ENCODE results near the gene IL4.
A peak's percentile ranks its signal among the peaks of the same experiment; 100 is the strongest.
"Not testable (repeated sequence)": the region's sequence is repeated elsewhere in the genome, so short reads cannot be mapped to it uniquely, and the experiment has no call there.

Gene IL4

DNA sequence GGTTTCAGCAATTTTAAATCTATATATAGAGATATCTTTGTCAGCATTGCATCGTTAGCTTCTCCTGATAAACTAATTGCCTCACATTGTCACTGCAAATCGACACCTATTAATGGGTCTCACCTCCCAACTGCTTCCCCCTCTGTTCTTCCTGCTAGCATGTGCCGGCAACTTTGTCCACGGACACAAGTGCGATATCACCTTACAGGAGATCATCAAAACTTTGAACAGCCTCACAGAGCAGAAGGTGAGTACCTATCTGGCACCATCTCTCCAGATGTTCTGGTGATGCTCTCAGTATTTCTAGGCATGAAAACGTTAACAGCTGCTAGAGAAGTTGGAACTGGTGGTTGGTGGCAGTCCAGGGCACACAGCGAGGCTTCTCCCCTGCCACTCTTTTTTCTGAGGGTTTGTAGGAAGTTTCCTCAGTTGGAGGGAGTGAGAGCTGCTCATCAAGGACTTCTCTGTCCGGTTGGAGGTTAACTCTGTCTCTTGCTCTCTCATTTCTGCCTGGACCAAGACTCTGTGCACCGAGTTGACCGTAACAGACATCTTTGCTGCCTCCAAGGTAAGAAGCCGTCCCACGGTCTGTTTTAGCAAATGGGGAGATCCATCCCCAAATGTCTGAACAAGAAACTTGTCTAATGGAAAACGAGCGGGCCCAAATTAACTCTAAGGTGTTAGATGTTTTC, at the start of gene IL4:
Gene IL4 (plus strand): TSS at position 51 of the 692 bp plus-strand sequence. CDS start 62 bp downstream, at position 113.
- DNase-seq: no peak

GRCh38 chr5:132627470-132627869, 46.3 kb upstream of the IL4 start:
- DNase-seq: no peak

GRCh38 chr5:132628814-132629213, 45.0 kb upstream of the IL4 start:
- no peak for DNase-seq

DNA sequence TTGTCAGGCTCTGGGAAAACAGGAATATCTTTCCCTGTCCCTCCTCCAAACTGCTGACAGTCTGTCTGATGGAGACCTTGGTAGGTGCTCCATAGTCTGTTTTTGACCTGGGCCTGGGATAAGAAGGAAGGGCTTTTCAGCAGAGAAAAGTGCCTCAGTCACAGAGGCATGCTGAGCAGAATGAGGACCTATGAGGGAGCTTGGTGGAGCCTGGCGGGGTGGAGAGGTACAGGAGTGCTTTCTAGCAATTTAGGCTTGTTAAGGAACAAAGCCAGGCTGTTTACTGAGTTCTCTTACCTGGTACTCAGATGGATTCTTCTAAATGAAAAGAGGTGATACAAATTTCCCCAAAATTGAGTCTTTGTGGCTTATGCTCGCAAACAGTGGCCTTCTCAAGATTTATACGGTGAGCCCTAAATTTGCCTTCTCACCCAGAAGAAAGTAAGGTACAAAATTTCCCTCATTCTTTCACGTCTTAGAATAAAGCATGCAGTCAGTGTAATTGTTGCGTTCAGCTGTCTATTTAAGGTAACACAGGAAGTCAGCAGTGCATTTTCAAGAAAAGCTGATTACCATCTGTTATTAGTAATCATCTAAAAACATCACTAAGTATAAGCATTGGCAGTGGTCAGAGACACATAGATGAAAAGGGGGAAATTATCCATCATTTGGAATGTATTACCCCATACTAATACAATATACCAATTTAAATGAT, 44.4 kb upstream of the IL4 start:
- DNase-seq: no peak

GRCh38 chr5:132633587-132633986, 40.2 kb upstream of the IL4 start:
- DNase-seq: not testable (repeated sequence)

GRCh38 chr5:132635873-132636272, 37.9 kb upstream of the IL4 start:
- no peak for DNase-seq

- DNase-seq: no peak
These were observed 36.5 kb upstream of the IL4 start for GRCh38 chr5:132637241-132637640.

GRCh38 chr5:132639706-132640130, 34.1 kb upstream of the IL4 start:
- DNase-seq: peak; percentile 65

- no peak for DNase-seq
These were observed 33.2 kb upstream of the IL4 start for GRCh38 chr5:132640613-132641012.

- peak; percentile 61 for DNase-seq
These were observed 32.5 kb upstream of the IL4 start for GRCh38 chr5:132641241-132641723.

- no peak for DNase-seq
These were observed 31.9 kb upstream of the IL4 start for GRCh38 chr5:132641841-132642240.

DNA sequence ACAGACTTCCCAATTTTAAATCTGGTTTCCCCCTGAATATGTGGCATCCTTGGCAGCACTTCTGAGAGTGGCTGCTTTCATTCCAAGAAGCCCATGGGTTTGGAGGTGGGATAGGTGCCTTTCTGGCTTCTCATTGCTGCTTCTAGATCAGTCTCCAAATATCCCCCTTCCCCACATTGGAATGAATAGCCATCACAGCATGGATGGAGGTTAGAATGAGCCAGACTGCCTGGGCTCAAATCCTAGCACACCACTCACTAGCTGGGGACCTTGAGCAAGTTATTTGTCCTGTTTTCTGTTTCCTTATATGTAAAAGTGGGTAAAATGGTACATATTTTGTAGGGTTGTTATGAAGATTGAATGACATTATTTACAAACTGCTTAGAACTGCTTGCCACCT, 29.6 kb upstream of the IL4 start:
- no peak for DNase-seq

DNA sequence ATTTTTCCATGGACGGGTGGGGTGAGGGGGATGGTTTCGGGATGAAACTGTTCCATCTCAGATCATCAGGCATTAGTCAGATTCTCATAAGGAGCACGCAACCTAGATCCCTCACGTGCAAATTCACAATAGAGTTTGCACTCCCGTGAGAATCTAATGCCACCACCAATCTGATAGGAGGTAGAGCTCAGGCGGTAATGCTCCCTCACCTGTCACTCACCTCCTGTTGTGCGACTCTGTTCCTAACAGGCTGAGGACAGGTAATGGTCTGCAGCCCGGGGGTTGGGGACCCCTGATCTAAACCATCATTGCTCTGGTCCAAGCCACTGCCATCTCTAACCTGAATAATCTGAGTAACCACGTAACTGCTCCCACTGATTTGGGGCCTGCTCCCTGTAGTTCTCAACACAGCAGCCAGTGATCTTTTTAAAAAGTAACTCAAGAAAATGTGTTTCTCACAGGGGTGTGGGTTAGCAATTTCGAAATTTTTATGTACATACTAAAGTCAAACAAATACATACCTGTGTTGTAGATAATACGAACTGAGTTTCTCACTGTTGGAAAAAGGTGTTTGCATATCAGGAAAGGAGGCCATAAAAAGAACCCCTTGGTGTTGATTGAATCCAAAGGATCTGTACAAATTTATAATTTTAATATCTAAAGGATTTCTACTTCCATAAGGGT, 27.1 kb upstream of the IL4 start:
- DNase-seq: no peak

DNA sequence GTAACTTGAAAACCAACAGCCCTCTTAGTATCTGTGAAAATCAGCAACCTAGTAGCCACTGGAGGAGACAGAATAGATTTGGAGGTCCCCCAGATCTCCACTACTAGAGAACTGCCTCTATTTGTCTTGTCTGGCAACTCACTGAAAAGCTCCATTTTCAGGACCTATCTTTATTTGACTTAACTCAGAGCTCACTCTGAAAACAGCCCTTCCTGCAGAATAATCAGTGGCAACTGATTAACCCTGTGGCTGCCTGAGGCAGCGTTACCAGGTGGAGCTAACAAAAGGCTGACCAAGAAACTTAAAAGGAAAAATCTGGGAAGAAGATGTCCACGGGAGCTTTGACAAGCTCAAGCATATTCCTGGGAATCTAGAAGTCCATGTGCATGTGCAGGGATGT, 26.3 kb upstream of the IL4 start:
- no peak for DNase-seq

DNA sequence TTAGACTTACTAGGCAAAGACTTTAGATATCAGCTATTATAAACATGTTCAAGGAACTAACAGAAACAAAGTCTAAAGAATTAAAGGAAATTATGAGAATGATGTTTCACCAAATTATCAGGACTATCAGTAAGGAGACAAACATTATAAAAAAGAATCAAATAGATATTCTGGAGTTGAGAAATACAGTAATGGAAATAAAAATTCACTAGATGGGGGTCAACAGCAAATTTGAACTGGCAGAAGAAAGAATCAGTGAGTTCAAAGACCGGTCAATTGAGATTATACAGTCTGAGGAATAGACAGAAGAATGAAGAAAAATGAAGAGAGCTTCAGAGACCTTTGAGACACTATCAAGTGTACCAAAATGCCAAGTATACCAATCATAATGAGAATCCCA, 25.4 kb upstream of the IL4 start:
- DNase-seq: no peak

GRCh38 chr5:132651838-132652469, 21.8 kb upstream of the IL4 start:
- no peak for DNase-seq

GRCh38 chr5:132653716-132654115, 20.1 kb upstream of the IL4 start:
- DNase-seq: no peak

DNA sequence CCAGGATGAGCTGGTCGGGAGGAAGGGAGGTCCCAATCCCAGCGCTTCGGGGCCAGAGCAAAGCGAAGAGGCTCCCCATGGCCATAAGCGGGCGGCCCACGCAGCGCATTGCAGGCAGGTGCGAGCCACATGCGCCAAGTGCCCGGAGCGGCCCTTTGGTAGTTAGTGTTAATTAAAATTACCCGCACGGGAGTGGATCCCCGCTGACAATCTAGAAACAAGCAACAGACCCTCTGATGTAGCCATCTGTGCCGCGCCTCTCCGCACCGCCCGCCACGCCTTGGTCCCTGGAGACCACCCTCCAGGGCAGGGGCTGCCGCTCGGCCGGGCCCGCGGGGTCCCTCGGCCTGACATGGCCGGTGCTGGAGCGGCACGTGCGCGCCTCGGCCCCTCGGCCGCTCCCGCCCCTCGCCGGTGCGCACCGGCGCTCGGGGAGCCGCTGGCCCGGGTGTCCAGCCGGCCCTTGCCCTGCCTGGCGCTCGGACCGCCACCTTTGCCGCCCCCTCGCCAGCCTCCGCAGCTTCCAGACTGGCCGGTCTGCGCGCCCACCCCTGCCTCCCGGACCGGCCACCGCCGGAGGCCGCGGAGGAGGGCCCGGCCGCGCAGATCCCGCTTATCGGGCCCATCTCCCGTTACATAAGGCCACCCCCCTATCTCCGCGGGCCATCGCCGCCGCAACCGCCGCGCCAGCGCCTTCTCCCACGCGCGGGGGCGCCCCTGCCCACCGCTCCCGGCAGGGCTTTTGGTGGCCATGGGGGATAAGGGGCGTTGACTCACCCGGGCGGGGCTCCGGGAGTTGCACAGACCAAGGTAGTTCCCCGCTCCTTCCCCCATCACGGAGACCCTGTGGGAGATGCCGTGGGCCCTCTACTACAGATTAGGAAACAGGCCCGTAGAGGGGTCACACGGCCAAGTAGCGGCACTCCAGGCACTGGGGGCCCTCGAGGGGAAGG, 17.7 kb upstream of the IL4 start:
- DNase-seq: peak; percentile 80

DNA sequence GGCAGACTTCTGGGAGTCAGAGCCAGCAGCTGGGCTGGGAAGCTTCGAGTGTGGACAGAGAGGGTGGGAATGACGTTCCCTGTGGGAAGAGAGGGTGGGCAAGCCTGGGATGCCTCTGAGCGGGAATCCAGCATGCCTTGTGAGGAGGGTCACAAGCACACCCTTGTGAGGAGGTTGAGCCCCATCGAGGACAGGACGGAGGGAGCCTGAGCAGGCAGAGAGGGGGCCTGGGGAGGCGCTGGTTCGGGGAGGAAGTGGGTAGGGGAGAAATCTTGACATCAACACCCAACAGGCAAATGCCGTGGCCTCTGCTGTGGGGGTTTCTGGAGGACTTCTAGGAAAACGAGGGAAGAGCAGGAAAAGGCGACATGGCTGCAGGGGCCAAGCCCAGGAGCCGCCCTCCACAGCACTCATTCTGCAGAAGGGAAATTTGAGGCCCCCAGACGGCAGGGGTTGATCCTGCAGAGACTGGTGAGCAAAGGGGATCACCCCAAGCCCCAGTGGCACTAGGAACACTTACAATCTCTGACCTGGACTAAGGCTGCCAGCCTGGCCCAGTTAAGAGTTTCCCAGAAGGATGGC, 16.9 kb upstream of the IL4 start:
- peak; percentile 65 for DNase-seq

- DNase-seq: peak; percentile 52
These were observed 16.0 kb upstream of the IL4 start, which contains the start of gene IL13 for GRCh38 chr5:132657676-132658380. TSS of gene IL13 (plus strand) at chr5:132658173. CDS start at chr5:132658187, 14 bp downstream.

Measured in activated CD8-positive, alpha-beta memory T cell treated with anti-CD3 and anti-CD28 coated beads, Interleukin-2, amount 50 U/mL, for 48 hours (primary cell).